Kidney tubule cell (primary cell): ENCODE measurements around the gene EPHA1.
"Not testable (repeated sequence)": the region's sequence is repeated elsewhere in the genome, so short reads cannot be mapped to it uniquely, and the experiment has no call there.

Source experiments
- DNase-seq: peaks from one replicate; pipeline ENCODE4 v3.0.0-alpha.2; 2018; ENCODE audit warnings: low spot score

Gene EPHA1

DNA sequence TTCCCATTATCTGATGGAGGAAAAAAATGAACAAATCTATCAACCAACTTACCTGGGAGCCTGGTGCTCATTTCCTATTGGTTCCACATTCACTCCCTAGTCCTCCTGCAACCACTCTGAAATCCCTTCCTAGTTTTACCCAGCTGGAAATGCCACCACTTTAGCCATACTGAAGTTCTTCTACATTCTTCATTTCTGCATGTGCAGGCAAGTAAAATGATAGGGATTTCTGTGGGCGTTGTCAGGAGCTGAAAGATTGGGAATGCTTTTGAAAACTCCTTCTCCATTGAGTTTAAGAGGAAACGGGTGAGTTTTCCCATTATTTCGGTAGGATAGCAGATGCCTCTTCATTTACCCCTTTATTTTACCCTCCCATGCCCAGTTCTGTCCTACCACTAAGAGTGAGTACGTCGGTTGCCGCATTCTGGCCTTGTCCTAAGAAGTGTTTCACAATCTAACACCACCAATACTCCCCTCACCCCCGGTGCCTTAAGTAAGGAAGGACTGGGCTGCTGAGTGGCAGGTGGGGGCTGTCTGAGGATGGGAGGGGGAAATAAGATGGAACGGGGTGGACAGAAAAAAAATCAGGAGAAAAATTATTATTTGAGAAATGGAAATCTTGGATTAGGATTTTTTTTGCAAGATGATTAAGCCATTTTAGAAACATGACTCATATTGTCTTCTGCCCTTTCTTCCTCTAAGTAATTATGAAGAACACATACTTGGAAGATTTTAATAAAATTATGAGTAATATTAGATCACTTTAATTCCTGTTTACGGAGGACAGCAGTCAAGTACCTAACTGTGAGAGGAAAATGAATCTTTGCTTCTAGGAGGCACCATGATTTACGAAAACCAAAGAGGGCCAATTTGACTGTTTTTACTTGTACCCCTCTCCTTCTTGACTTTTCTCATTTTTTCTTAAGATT is 21.4 kb upstream of the EPHA1 start:
- no peak for DNase-seq

DNA sequence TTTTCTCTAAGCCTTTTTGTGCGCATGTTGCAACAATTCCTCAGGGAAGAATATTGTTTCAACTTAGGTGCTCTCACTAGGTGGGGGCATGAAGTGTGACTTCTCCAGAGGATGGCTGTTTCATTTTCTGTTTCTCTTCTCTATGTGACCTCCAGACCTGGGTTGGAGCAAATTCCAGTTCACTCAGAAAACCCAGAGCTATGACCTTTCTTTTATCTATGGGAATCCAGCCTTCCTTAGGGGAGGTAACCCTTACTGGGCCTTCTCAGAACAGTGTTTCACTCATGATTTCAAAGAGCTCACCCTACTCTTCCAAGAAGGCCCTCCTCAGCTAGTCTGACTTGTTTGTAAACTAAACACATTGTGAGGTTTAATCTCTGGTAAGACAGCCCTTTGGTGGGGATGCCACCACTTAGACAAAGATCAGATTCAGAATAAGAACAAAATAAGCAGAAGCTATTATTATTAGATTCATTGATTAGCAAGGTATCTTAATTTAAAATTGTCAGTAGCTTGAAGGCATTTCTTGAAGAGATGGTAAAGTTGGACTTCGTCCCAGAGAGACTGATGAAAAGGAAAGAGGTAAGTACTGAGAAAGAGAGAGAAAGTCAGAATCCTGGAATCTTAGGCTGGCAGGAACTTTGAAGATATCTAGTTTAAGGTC is 18.0 kb upstream of the EPHA1 start:
- no peak for DNase-seq

DNA sequence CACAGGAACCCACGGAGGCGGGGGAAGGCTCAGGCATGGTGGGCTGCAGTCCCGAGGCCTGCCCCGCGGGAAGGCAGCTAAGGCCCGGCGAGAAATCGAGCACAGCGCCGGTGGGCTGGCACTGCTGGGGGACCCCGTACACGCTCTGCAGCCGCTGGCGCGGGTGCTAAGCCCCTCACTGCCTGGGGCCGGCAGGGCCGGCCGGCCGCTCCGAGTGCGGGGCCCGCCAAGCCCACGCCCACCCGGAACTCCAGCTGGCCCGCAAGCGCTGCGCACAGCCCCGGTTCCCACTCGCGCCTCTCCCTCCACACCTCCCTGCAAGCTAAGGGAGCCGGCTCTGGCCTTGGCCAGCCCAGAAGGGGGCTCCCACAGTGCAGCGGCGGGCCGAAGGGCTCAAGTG is 15.8 kb upstream of the EPHA1 start:
- not testable (repeated sequence) for DNase-seq

DNA sequence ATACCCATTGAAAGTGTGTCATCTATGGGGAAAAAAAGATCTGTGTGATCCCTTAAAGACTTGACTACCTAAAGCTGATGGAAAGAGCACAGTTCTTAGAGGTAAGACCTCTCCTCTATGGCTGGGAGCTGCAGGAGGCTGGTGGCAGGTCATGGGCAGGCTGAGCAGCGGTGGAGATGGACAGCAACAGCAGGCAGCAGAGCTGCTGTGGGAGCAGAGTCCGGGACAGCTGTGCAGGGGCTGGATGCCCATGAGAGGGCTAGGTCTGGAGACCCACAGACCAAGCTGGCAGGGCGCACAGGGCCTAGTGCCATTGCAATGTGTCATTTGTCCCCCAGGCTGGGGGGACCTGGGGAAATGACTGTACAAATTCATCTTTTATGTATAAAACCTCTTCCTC is 13.4 kb upstream of the EPHA1 start:
- DNase-seq: no peak

DNA sequence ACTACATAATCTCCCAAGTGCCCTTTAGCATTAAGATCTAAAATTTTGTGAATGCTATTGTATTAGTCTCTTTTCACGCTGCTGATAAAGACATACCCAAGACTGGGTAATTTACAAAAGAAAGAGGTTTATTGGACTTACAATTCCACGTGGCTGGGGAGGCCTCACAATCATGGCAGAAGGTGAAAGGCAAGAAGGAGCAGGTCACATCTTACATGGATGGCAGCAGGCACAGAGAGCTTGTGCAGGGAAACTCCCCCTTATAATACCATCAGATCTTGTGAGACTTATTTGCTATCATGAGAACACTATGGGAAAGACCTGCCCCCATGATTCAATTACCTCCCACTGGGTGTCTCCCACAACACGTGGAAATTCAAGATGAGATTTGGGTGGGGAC is 12.0 kb upstream of the EPHA1 start:
- not testable (repeated sequence) for DNase-seq

DNA sequence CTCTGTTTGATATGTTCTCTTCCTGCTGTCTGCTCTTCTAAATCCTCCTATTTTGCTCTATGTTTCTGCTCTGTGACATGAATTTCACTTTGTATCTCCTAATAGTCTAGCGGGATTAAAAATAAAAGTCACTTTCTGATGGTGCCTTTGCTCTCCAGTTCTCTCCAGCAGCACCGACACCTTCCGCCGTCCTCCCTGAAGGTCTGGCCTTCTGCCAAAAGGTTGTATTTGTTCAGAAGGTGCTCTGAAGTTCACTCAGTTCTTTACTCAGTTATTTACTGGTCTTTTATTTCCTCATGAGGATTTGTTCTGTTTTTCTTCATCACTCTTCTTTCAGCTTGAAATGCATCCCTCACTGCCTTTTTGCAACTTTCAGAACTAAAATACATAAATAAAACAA is 11.2 kb upstream of the EPHA1 start:
- peak; percentile 26 for DNase-seq

DNA sequence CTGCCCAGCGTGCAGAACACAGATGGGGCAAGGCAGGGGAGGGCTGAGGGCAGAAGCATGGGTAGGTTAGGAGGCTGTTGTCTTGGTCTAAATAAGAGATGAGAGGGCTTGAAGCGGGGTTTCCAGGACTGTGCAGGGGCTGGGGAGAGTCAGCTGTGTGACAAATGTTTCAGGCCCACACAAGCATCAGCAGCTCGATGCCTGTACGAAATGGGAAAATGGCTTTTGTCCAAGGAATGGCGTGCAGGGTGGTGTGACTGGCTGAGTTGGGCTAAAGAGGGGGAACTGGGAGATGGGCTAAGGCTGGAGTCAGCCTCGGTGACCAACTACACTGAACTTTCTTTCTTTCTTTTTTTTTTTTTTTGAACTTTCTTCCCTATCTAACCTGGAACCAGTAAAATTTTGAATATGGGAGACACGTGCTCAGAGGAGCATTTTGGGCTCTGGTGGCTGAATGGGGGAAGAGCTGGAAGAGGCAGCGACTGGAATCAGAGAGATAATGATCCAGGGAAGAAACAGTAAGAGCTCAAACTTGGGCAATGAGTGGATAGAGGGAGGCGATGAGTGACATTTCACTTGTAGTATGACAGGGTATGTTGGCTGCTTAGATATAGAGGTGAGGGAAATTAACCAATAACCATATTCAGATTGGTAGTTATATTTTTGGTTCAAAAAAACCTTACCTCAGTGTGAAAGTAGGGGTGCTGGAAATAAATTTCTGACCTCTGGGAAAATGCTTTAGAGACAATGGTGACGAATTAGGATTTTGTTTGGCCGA is 10.2 kb upstream of the EPHA1 start:
- no peak for DNase-seq

DNA sequence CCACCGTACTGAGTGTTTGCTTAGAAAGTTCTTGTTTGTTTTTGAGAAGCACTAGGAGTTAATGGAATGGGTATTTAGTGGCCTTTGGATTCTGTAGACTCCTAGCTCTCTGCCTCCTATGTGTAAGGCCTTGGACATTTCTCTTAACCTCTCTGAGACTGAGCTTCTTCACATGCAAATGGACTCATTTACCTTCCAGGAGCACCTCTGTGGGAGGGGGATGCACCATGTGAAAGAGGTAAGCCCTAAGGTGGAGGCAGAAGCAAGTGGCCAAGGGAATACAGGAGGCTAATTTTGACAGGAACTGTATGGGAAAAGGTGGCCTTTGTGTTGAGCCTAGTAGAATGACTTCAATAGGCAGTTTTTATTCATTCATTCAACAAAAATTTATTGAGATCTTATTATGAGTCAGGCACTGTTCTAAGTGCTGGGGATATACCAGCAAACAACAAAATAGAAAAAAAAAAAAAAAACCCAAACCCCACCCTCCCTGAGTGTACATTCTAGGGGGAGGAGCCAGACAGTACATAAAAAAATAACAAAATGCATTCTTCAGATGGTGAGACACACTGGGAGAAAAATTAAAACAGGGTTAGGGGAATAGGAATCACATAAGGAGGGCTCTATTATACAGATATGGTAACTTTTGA is 9.2 kb upstream of the EPHA1 start:
- DNase-seq: no peak

DNA sequence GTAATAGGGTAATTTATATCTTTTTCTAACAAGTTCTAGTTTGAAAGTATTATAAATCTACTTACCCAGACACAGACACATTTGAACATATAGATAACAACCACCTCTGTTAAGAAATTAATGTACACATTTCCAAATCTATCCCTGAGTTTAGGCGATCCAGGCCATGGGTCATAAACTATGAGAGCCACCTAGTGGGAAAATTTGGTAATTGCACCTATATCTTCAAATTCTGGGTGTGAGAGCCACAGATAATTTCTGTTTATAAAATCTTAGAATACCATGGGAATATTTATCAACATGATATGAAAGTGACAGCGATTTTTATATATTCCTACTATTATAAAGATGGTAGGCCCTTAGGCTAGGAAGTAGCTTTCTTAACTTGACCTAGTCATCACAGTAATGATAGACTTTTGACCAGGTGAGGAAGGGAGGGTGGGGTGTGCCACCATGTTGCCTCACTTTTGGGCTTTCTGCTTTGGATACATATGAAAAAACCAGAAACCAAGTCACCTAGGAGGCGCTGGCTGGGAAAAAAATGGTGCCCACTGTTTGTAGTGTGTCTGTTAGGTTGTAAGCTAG is 8.0 kb upstream of the EPHA1 start:
- peak; percentile 55 for DNase-seq

DNA sequence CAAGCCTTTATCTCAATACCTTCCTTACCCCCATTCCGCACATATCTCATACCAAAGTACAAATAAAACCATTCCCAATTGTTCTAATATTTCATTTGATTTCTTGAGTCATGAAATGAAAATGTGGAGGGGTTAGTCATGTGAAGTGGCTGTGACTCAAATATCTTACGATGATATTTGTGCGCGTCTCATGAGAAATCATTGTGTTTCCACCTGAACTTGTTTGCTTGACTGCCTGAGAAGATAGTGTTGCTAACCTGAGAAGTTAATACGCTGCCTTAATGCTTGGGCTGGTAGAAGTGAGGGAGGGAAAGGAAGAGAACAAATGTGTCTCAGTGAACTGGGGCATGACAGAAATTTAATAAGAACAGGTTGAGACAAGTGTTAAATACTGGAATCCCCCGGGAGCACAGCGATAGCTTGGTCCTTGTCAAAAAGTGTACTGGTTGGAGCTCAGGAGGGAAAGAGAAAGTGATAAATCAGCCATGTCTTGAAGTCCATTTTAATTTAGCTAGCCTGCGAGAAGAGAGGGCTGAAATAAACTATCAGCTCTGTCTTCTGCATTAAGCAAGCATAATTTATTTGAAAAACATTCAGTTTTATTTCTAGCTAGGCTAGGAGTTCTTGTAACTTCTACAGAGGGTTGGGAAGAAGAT is 7.2 kb upstream of the EPHA1 start:
- DNase-seq: peak; percentile 57

DNA sequence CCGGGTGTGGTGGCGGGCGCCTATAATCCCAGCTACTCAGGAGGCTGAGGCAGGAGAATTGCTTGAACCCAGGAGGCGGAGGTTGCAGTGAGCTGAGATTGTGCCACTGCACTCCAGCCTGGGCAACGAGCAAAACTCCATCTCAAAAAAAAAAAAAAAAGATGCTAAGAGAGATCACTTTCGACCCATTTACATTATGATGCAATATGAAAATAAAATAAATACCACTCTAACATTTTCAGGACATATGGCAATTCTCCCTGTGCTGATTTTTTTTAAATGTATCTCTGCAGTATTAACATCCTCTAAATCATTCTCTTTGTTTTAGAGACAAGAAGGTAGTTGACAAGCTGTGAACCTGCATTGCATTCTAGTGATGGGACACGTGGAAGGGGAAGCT is 6.6 kb upstream of the EPHA1 start:
- DNase-seq: not testable (repeated sequence)

DNA sequence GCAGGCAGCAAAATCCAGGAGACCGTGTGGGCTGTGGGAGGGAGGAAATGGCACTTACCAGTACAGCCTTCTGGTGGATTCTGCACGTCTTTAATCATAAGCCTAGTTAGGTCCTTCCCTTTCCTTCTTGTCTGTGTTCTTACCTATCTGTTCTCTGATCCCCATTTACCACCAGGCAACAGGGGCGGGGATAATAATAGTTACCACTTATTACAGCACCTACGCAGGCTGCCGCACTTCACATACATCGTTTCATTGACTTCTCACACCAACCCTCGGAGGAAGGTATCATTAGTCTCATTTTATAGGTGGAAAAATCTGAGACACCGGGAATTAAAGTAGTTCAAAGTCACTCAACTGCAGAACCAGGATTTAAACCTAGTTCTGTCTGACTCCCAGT is 4.5 kb upstream of the EPHA1 start:
- DNase-seq: no peak

DNA sequence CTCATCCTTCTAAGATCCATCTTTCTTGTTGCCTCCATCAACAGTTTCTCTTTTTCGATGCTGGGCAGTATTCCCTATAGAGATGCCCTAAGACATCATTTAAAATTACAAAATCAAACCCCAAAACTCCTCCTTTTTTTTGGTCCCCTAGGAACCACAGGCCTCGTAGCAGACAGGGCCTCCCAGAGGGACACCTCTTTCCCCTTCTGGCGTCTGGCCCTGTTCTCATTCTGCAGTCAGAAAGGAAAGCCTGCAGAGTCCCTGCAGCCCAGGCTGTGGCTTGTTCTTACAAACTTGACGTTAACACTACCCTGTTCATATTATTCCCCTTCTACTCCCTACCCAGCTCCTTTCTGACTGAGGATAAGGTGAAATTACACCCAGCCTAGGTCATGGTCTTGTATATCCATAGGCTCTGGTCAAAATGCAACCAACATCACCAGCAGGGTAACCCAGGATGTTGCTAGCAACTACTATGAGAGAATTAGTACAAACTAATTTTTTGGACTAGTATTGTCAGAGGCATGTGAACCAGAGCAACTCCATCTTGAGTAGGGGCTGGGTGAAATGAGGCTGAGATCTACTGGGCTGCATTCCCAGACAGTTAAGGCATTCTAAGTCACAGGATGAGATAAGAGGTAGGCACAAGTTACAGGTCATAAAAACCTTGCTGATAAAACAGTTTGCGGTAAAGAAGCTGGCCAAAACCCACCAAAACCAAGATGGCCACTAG is 3.5 kb upstream of the EPHA1 start:
- DNase-seq: no peak

DNA sequence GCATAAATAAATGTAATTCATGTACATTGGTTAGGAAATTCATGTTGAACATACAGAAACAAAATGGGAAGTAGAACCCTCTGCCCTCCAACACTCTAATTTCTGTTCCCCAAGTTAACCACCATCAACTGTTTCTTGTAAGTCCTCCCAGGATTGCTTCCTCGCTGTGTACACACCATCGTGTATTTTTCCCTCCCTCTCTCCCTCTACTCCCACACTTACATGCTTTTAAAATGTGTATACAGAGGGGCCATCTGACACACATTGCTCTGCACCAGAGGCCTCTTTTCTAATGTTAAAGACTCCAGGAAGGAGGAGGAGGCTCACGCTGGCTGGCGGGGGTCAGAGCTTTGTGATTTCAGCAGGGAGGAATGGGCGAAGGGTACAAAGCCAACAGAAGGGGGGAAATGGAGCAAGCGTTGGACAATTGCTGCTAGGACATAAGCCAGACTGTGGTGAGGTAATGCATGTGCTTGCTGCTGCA is 1.9 kb upstream of the EPHA1 start:
- DNase-seq: no peak

DNA sequence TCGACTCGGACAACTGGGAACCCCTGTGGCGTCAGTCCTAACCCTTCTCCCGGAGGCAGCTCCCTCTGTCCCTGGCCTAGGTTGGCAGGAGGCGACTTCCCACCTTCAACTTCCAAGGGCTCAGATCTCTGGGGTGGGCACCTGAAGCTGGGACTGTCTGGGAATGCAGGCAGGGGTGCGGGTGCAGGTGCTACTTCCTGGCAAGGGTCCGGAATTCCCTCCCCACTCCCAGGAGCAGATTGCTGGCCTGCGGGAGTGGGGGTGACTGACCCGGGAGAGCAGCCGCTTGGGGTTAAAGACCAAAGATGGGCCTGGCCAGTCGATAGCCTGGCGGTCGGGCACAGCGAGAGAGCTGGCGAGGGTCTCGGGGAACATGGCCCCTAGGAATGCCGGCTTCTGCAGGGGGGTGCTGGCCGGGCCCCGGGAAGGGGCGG is 387 bp downstream of the EPHA1 start:
- no peak for DNase-seq

DNA sequence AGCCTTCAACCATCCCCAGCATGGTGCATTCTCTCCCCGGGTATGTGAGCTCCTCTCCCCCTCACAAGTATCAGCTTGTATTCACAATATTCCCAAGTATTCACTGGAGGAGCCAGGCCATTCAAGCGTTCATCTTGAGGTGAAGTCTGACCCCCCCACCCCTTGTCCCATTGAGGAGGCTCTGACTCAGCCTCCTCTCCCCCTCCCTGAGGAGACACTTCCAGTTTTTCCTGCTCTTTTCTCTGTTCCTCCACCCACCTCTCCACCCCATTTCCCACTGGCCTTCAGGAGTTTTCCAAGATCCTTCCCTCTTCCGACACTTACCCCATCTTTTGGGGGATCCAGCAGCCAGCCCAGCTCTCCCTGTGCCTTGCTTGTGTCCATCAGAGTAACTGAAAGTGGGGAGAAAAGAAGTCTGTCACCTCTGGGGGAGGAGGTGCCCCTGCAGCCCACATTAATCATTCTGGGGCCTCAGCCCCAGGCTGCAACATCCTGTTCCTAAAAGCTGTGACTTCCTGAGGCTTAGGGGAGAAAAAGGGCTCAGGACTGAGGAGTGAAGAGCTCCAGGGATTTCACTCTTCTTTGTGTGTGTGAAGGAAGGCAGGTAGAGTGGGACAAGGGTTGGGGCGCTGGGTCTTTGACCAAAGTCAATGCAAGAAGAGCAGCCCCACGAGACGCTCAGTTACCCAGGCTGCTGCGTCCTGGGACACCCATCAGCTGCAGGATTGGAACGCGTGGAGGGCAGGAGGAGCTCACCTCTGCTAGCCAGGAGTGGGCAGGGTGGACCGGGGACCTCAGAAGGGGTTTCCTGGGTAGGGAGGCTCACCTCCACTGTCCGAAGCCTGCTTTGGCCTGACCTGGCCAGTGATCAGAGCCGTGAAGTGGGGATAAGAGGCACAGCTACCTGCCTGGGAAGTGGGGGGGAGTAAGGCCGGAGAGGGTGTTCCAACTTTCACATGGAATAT is 1.1 kb downstream of the EPHA1 start:
- DNase-seq: peak; percentile 64

DNA sequence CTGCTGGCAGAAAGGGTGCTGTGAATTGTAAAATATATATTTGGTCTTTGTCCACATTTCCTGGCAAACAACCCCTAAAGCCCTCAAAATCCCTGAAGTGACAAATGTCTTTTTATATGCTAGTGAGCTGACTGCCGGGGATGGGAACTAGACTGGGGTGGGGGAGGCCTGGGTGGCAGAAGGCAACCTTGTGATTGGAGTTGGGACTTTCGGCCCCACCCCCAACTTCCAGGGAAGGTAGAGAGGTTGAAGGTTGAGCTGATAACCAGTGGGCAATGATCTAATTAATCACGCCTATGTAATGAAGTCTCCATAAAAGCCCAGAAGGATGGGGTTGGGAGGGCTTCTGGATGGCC is 2.7 kb downstream of the EPHA1 start:
- DNase-seq: no peak

DNA sequence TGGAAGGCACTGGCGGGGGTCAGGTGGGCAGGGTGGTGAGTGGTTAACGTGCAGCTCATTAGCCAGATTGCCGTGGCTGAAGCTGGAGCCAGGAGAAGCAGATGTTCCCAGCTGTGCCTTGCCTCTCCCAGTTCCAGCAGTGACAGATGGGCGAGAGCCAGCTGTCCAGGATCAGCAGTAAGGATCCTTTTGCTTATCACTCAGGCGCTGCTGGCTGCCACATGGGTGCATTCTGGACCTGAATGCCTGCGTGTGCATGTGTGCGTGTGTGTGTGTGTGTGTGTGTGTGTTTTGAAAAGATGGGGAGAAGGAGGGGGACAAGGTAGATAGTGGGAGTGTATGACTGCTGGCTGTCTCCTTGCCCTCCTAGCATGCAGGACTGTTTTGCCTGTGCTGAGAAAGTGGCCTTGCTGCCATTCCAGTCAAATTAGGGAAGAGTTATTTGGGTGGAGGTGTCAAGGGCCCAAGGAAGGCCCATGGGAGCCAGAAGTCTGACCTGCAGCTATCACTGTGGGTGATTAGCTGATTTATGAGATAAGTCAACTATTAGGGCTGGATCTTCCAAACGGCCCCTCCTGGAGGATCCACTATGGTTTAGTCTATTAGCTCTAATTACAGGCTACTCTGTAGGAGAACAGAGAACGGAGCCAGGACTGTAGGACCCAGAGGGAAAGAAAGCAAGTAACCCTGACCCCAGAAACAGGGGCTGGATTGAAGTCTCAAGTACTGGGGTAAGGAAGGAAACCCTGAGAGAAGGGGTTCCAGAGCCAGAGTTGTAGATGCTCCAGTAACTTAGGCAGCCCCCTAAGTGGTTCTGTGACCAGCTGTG is 3.3 kb downstream of the EPHA1 start:
- DNase-seq: no peak
